Esophagus muscularis mucosa (tissue), 4 donors: ENCODE measurements around the gene DAB2IP. TPM values are rescaled to one million over a fixed set of nuclear protein-coding genes. Genes with fewer than 3 reads are reported as not detected.

ENCODE experiments used
- DNase-seq: peaks from one replicate; pipeline ENCODE4 v3.0.0-alpha.2; 2017; ENCODE audit errors: extremely low spot score
- H3K27ac ChIP-seq, 4 donors: fragments of 200-600 bp; sonication (generic); replicated peaks in 1 of 4; 1 replicate in 3 of 4; 2 replicates in 1 of 4; pipeline ENCODE4 v1.5.1; 2016 to 2019; ENCODE audit warnings: mild to moderate bottlenecking in 1 of 4
- H3K27me3 ChIP-seq, 4 donors: fragments of 200-600 bp; sonication (generic); one replicate each; pipeline versions ENCODE4 v1.5.1 to v1.6.0; 2016 to 2019
- H3K36me3 ChIP-seq, 4 donors: fragments of 200-600 bp; sonication (generic); one replicate each; pipeline ENCODE4 v1.5.1; 2016 to 2019
- H3K4me1 ChIP-seq, 4 donors: fragments of 200-600 bp; sonication (generic); one replicate each; pipeline ENCODE4 v1.5.1; 2016 to 2019
- H3K4me3 ChIP-seq, 4 donors: fragments of 200-600 bp; sonication (generic); 1 replicate in 2 of 4; 2 replicates in 2 of 4; pipeline ENCODE4 v1.5.1; 2016 to 2019; ENCODE audit warnings: mild to moderate bottlenecking in 4 of 4, moderate library complexity in 1 of 4
- H3K9me3 ChIP-seq, 4 donors: fragments of 200-600 bp; sonication (generic); 1 replicate in 3 of 4; 2 replicates in 1 of 4; pipeline ENCODE4 v1.5.1; 2016 to 2019
- EP300 ChIP-seq: sonication (generic); formaldehyde crosslinking; IDR thresholded peaks from one replicate; pipeline ENCODE4 v1.6.1; 2017; ENCODE audit warnings: antibody characterized with exemption
- POLR2A ChIP-seq: fragments of 450-650 bp; IDR thresholded peaks from one replicate; pipeline ENCODE4 v1.6.1; 2017; ENCODE audit warnings: antibody characterized with exemption, moderate library complexity, mild to moderate bottlenecking, low read depth
- POLR2AphosphoS5 ChIP-seq, 2 donors: sonication (generic); formaldehyde crosslinking; IDR thresholded peaks; one replicate each; pipeline ENCODE4 v1.6.1; 2017; ENCODE audit warnings: antibody characterized with exemption in 2 of 2
- WGBS: methylation state at CpG from one replicate; pipeline ENCODE4 v1.1.5; 2018; 5-methylcytosine and 5-hydroxymethylcytosine counted together
- intact Hi-C: fragments of 100-400 bp; cut with DNase I; formaldehyde crosslinking; loops from one replicate; pipeline ENCODE4 v1.15.1; 2023
- total RNA-seq, 4 donors: library from RNA; depleted of rRNA; stranded (reverse); fragments of >200 nt; gene quantifications; one replicate each; pipeline versions ENCODE4 v1.1.0 to v1.2.1, GENCODE V29; 2016
- TF ChIP-seq, protein P1 (sequence below), 3 experiments: fragments of 200-600 bp in 2 of 3; fragments of 450-650 bp in 1 of 3; sonication (generic) in 2 of 3; IDR thresholded peaks; one replicate each; pipeline ENCODE4 v1.5.1; 2017 to 2019; ENCODE audit warnings: antibody characterized with exemption in 3 of 3, mild to moderate bottlenecking in 2 of 3, moderate library complexity in 1 of 3

Gene DAB2IP
- total RNA-seq, 4 donors from 2014 or later = 41.7 to 102 (median 62.4) TPM

DNA sequence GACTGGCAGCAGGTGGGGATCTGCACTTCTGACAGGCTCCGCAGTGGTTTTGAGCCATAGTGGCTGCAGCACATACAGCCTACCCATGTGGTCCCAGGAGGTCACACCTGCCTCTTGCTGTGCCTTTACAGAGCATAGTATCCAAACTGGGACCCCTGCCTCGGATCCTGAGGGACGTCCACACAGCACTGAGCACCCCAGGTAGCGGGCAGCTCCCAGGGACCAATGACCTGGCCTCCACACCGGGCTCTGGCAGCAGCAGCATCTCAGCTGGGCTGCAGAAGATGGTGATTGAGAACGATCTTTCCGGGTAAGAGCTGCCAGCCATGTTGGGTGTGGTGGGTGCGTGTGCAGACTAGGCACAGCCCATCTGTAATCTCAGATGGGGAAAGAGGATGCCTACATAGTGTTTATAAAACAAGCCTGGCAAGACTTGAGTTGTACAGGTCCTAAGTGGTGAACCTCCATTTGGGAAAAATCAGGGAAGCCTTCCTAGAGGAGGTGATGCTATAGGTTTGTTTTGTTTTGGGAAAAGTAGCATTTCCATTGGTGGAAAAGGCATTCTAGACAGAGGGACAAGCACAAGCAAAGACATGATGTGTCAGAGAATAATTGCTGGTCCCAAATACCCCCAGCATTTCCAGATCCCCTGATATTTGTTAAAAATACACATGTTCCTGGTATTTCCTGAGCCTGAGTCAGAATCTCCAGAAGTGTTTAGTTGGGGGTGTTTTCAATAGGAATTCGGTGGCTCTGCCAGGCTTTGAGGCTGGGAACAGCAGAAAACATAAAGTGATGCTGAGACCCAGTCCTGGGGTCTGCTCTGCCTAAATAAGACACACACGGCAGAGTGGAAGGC, 119.2 kb downstream of the DAB2IP start:
- DNase-seq = no peak
- H3K4me1 ChIP-seq = peaks cover 18 to 30% (median 25%) of the 10 kb centered on the region in 4 donors

GRCh38 chr9:121771418-121771817, 120.0 kb downstream of the DAB2IP start:
- intact Hi-C loops = loop anchor here (10.0 kb wide), 1 partner anchor 133 kb away; no protein-coding TSS in a partner anchor
- Histone ChIP-seq H3K9me3 (no peaks in the 10 kb centered on the region), H3K4me1 (peaks cover 12 to 26% (median 18%) of the 10 kb centered on the region in 4 donors), H3K27me3 (no peaks in the 10 kb centered on the region), H3K36me3 (peaks cover 70 to 100% (median 98%) of the 10 kb centered on the region in 4 donors), H3K4me3 (no peak overlapping the region), H3K27ac (peak overlapping the region in 2 of 4 donors; percentile 30 to 55)
- 55% methylated on average over 5 of the region's 5 CpGs for WGBS
- DNase-seq = no peak
- TF ChIP-seq POLR2A = no peak
- TF ChIP-seq, protein P1, sequence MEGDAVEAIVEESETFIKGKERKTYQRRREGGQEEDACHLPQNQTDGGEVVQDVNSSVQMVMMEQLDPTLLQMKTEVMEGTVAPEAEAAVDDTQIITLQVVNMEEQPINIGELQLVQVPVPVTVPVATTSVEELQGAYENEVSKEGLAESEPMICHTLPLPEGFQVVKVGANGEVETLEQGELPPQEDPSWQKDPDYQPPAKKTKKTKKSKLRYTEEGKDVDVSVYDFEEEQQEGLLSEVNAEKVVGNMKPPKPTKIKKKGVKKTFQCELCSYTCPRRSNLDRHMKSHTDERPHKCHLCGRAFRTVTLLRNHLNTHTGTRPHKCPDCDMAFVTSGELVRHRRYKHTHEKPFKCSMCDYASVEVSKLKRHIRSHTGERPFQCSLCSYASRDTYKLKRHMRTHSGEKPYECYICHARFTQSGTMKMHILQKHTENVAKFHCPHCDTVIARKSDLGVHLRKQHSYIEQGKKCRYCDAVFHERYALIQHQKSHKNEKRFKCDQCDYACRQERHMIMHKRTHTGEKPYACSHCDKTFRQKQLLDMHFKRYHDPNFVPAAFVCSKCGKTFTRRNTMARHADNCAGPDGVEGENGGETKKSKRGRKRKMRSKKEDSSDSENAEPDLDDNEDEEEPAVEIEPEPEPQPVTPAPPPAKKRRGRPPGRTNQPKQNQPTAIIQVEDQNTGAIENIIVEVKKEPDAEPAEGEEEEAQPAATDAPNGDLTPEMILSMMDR (IDR thresholded peaks at IDR 0.05) = no peak
- TF ChIP-seq EP300 = no peak
- TF ChIP-seq POLR2AphosphoS5 (IDR thresholded peaks at IDR 0.05) = no peak

More for the DNA sequence above, 119.2 kb downstream of the DAB2IP start:
- Histone ChIP-seq H3K4me3 (no peak overlapping the region), H3K27ac (peak overlapping the region in 1 of 4 donors; percentile 55), H3K9me3 (no peaks in the 10 kb centered on the region), H3K36me3 (peaks cover 64 to 100% (median 97%) of the 10 kb centered on the region in 4 donors), H3K27me3 (no peaks in the 10 kb centered on the region)
- 87% methylated on average over 10 of the region's 10 CpGs for WGBS
- TF ChIP-seq POLR2A (no peak), POLR2AphosphoS5 (IDR thresholded peaks at IDR 0.05) (no peak), EP300 (no peak)
- TF ChIP-seq, protein P1 (IDR thresholded peaks at IDR 0.05) = no peak
- intact Hi-C loops = loop anchor here (10.0 kb wide), 1 partner anchor 134 kb away; no protein-coding TSS in a partner anchor

- TF ChIP-seq POLR2AphosphoS5 (IDR thresholded peaks at IDR 0.05) (no peak), EP300 (no peak), POLR2A (no peak)
- TF ChIP-seq, protein P1 (IDR thresholded peaks at IDR 0.05) = no peak
- H3K4me1 ChIP-seq = peaks cover 12 to 26% (median 16%) of the 10 kb centered on the region in 4 donors
- WGBS = 87% methylated on average over 14 of the region's 16 CpGs
- no peak for DNase-seq
- H3K27ac ChIP-seq = peak overlapping the region in 2 of 4 donors; percentile 30 to 55
- no peak overlapping the region for H3K4me3 ChIP-seq
- no peaks in the 10 kb centered on the region for H3K9me3 ChIP-seq
- peaks cover 71 to 100% (median 98%) of the 10 kb centered on the region in 4 donors for H3K36me3 ChIP-seq
- no peaks in the 10 kb centered on the region for H3K27me3 ChIP-seq
- intact Hi-C loops = loop anchor here (10.0 kb wide), 1 partner anchor 133 kb away; no protein-coding TSS in a partner anchor
Measured at GRCh38 chr9:121771851-121772599, 120.6 kb downstream of the DAB2IP start.

- no peaks in the 10 kb centered on the region for H3K27me3 ChIP-seq
- TF ChIP-seq POLR2AphosphoS5 (IDR thresholded peaks at IDR 0.05) = no peak
- TF ChIP-seq, protein P1 (IDR thresholded peaks at IDR 0.05) = no peak
- TF ChIP-seq POLR2A = no peak
- no peak for TF ChIP-seq EP300
- H3K4me3 ChIP-seq = no peak overlapping the region
- peaks cover 12 to 26% (median 16%) of the 10 kb centered on the region in 4 donors for H3K4me1 ChIP-seq
- peak overlapping the region in 1 of 4 donors; percentile 55 for H3K27ac ChIP-seq
- peaks cover 73 to 100% (median 96%) of the 10 kb centered on the region in 4 donors for H3K36me3 ChIP-seq
- H3K9me3 ChIP-seq = no peaks in the 10 kb centered on the region
- DNase-seq = no peak
- intact Hi-C loops = loop anchor here (10.0 kb wide), 1 partner anchor 132 kb away; no protein-coding TSS in a partner anchor
- WGBS = 85% methylated on average over 13 of the region's 45 CpGs
Measured at GRCh38 chr9:121772600-121773285, 121.3 kb downstream of the DAB2IP start.
